Measurements from ENCODE around the gene FBXO47. TPM values are rescaled to one million over a fixed set of nuclear protein-coding genes. Genes with fewer than 3 reads are reported as not detected.
A peak's percentile ranks its signal among the peaks of the same experiment; 100 is the strongest.

FBXO47 gene
- total RNA-seq, 1 experiment from 2014 or later: not detected

DNA sequence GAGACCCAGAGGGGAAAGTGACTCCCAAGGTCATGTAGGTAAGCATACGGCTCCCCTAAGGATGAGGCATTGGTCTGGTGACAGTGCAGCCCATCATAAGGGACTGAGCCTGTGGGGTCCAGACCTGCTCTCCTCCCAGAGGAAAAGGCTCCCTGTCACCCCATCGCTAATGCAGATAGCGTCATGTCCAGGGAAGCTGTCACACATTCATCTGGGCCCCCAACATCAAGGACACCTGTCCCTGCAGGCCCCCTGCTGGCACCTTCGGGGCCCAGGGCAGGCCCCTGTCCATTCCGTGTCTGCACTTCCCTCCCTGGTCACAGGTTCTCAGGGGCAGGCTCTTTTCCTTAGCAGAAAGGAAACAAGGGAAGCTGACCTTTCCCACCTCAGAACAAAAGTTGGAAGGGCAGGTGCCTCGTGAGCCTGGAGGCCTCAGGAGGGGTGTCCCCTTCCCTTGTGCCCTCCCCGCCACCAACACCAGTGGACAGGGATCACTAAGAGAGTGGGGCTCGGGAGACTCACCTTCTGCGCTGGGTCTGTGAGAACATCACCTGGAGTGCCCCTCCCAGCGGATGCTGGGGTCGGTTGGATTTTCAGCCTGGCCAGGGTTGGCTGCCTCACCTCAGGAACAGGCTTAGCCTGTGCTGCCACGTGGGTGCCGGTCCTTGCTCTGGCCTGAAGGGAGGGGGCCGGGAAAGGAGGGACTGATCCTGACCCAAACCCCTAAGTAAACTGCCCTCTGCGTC lies 59.1 kb downstream of the FBXO47 start:
- Histone ChIP-seq H3K4me3 (ENCODE audit: low read length) (no peak overlapping the region), H3K79me2 (ENCODE audit: low read length) (peaks cover 31% of the 10 kb centered on the region), H3K4me1 (ENCODE audit: low read length) (peaks cover 14% of the 10 kb centered on the region), H3K27ac (ENCODE audit: low read length) (no peak overlapping the region), H3K9ac (ENCODE audit: low read length) (no peak overlapping the region), H4K20me1 (ENCODE audit: insufficient read depth, low read depth, low read length) (no peaks in the 10 kb centered on the region), H2AFZ (ENCODE audit: low read length) (no peak overlapping the region), H3K9me3 (ENCODE audit: low read length) (no peaks in the 10 kb centered on the region), H3K27me3 (ENCODE audit: low read length) (no peaks in the 10 kb centered on the region), H3K4me2 (ENCODE audit: low read depth, low read length, poor library complexity, severe bottlenecking) (no peak overlapping the region), H3K36me3 (ENCODE audit: insufficient read depth, low read length) (peaks cover 11% of the 10 kb centered on the region), H3K9me2 (replicated peaks; ENCODE audit: insufficient read depth, low read length) (no peaks in the 10 kb centered on the region)
- DNase-seq: no peak

DNA sequence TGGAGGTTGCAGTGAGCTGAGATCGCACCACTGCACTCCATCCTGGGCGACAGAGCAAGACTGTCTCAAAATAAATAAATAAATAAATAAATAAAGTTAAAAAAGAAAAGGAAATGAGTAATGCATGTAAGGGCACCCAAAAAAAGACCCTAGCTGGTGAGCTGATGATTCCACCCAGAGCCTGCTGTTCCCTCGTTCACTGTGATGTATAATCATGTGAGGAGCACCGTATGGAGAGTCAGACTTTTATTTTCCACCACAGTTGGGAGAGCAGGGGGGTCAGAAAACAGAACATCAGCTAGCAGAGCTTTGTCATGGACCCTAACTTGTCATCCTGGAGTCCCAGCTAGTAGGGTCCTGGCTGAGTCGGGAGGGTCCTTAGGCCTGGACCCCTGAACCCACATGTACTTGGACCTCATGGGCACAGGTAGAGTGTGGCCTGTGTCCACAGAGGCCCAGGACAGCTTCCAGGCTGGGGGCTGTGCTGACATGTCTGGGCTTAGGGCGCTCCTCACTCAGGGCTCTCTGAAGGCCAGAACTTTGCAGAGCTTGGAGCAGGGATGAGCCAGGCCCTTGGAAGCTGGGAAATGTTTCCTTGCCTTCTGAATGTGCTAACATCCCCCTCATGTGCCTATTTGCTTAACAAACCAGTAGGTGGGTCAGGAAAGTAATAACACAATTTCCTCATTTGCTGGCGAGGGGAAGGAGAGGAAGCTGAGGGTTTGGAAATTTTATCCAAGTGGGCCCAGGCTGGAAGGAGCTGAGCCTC lies 60.6 kb downstream of the FBXO47 start:
- H4K20me1 ChIP-seq (ENCODE audit: insufficient read depth, low read depth, low read length): no peaks in the 10 kb centered on the region
- H3K4me2 ChIP-seq (ENCODE audit: low read depth, low read length, poor library complexity, severe bottlenecking): no peak overlapping the region
- H3K27me3 ChIP-seq (ENCODE audit: low read length): no peaks in the 10 kb centered on the region
- no peak overlapping the region for H3K4me3 ChIP-seq (ENCODE audit: low read length)
- no peak overlapping the region for H3K9ac ChIP-seq (ENCODE audit: low read length)
- peaks cover 14% of the 10 kb centered on the region for H3K36me3 ChIP-seq (ENCODE audit: insufficient read depth, low read length)
- H3K9me3 ChIP-seq (ENCODE audit: low read length): no peaks in the 10 kb centered on the region
- no peak for DNase-seq
- 0 out of 2 replicates have a peak overlapping the region, but pooled peaks have one; percentile 4 for H3K27ac ChIP-seq (ENCODE audit: low read length)
- peaks cover 34% of the 10 kb centered on the region for H3K79me2 ChIP-seq (ENCODE audit: low read length)
- H2AFZ ChIP-seq (ENCODE audit: low read length): no peak overlapping the region
- peaks cover 14% of the 10 kb centered on the region for H3K4me1 ChIP-seq (ENCODE audit: low read length)
- H3K9me2 ChIP-seq (replicated peaks; ENCODE audit: insufficient read depth, low read length): no peaks in the 10 kb centered on the region

DNA sequence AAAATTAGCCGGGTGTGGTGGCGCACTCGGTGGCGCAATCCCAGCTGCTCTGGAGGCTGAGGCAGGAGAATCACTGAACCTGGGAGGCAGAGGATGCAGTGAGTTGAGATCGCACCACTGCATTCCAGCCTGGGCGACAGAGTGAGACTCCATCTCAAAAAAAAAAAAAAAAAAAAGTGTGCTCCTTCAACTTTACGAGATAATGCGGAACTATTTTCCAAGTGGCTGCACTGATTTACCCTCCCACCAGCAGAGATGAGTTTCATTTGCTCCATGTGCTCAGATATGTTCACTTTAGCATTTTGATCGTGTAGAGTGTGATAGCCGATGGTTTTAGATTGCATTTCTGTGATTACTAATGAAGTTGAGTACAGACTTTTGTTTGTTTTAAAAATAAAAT lies 61.8 kb downstream of the FBXO47 start:
- Histone ChIP-seq H3K4me1 (ENCODE audit: low read length) (peaks cover 14% of the 10 kb centered on the region), H3K36me3 (ENCODE audit: insufficient read depth, low read length) (peaks cover 14% of the 10 kb centered on the region), H3K27ac (ENCODE audit: low read length) (no peak overlapping the region), H3K4me2 (ENCODE audit: low read depth, low read length, poor library complexity, severe bottlenecking) (no peak overlapping the region), H2AFZ (ENCODE audit: low read length) (no peak overlapping the region), H3K9me2 (replicated peaks; ENCODE audit: insufficient read depth, low read length) (no peaks in the 10 kb centered on the region), H3K79me2 (ENCODE audit: low read length) (peaks cover 41% of the 10 kb centered on the region), H3K27me3 (ENCODE audit: low read length) (no peaks in the 10 kb centered on the region), H3K9ac (ENCODE audit: low read length) (no peak overlapping the region), H3K9me3 (ENCODE audit: low read length) (no peaks in the 10 kb centered on the region), H3K4me3 (ENCODE audit: low read length) (no peak overlapping the region), H4K20me1 (ENCODE audit: insufficient read depth, low read depth, low read length) (no peaks in the 10 kb centered on the region)
- no peak for DNase-seq

DNA sequence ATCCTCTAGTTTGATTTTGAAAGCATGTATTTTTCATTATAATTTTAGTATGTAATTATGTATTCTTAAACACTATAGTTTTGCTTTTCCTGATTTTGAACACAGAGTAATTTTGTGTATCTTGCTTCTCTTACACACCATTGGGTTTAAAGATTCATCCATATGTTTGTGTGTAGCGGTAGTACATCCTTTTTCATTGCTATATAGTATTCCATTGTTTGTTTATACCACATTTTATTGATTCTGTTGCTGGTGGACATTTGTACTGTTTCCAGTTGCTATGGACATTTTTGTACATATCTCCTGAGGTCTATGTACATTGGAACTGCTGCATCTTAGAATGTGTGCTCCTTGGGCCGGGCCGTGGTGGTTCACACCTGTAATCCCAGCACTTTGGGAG lies 62.3 kb downstream of the FBXO47 start:
- Histone ChIP-seq H3K4me2 (ENCODE audit: low read depth, low read length, poor library complexity, severe bottlenecking) (no peak overlapping the region), H4K20me1 (ENCODE audit: insufficient read depth, low read depth, low read length) (no peaks in the 10 kb centered on the region), H3K9ac (ENCODE audit: low read length) (no peak overlapping the region), H3K27ac (ENCODE audit: low read length) (no peak overlapping the region), H3K79me2 (ENCODE audit: low read length) (peaks cover 41% of the 10 kb centered on the region), H3K36me3 (ENCODE audit: insufficient read depth, low read length) (peaks cover 14% of the 10 kb centered on the region), H3K4me1 (ENCODE audit: low read length) (peaks cover 14% of the 10 kb centered on the region), H3K9me2 (replicated peaks; ENCODE audit: insufficient read depth, low read length) (no peaks in the 10 kb centered on the region), H3K4me3 (ENCODE audit: low read length) (no peak overlapping the region), H3K27me3 (ENCODE audit: low read length) (no peaks in the 10 kb centered on the region), H2AFZ (ENCODE audit: low read length) (no peak overlapping the region), H3K9me3 (ENCODE audit: low read length) (no peaks in the 10 kb centered on the region)
- no peak for DNase-seq

DNA sequence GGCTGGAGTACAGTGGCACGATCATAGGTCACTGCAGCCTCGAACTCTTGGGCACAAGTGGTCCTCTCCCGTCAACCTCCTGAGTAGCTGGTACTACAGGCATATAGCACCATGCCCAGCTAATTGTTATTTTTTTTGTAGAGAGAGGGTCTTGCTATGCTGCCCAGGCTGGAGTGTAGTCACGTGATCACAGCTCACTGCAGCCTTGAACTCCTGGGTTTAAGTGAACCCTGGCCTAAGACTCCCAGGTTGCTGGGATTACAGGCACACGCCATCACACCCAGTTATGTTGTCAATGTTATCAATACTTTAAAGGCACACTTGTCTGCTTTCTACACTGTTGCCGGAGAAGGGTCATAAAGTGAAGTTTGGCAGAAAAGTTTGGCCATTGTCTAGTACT lies 63.8 kb downstream of the FBXO47 start:
- DNase-seq: no peak
- Histone ChIP-seq H3K27ac (ENCODE audit: low read length) (no peak overlapping the region), H3K4me2 (ENCODE audit: low read depth, low read length, poor library complexity, severe bottlenecking) (no peak overlapping the region), H3K27me3 (ENCODE audit: low read length) (no peaks in the 10 kb centered on the region), H3K36me3 (ENCODE audit: insufficient read depth, low read length) (peaks cover 14% of the 10 kb centered on the region), H3K4me1 (ENCODE audit: low read length) (peaks cover 20% of the 10 kb centered on the region), H4K20me1 (ENCODE audit: insufficient read depth, low read depth, low read length) (no peaks in the 10 kb centered on the region), H3K4me3 (ENCODE audit: low read length) (no peak overlapping the region), H3K9me2 (replicated peaks; ENCODE audit: insufficient read depth, low read length) (no peaks in the 10 kb centered on the region), H2AFZ (ENCODE audit: low read length) (no peak overlapping the region), H3K79me2 (ENCODE audit: low read length) (peaks cover 41% of the 10 kb centered on the region), H3K9me3 (ENCODE audit: low read length) (no peaks in the 10 kb centered on the region), H3K9ac (ENCODE audit: low read length) (no peak overlapping the region)

GRCh38 chr17:38900978-38901656 lies 66.1 kb downstream of the FBXO47 start:
- H3K4me1 ChIP-seq (ENCODE audit: low read length): peaks cover 17% of the 10 kb centered on the region
- no peak overlapping the region for H2AFZ ChIP-seq (ENCODE audit: low read length)
- no peaks in the 10 kb centered on the region for H3K9me3 ChIP-seq (ENCODE audit: low read length)
- no peaks in the 10 kb centered on the region for H3K27me3 ChIP-seq (ENCODE audit: low read length)
- H3K27ac ChIP-seq (ENCODE audit: low read length): no peak overlapping the region
- no peak overlapping the region for H3K9ac ChIP-seq (ENCODE audit: low read length)
- H3K4me3 ChIP-seq (ENCODE audit: low read length): no peak overlapping the region
- H3K79me2 ChIP-seq (ENCODE audit: low read length): peaks cover 32% of the 10 kb centered on the region
- H3K36me3 ChIP-seq (ENCODE audit: insufficient read depth, low read length): peaks cover 23% of the 10 kb centered on the region
- H3K4me2 ChIP-seq (ENCODE audit: low read depth, low read length, poor library complexity, severe bottlenecking): no peak overlapping the region
- no peak for DNase-seq
- no peaks in the 10 kb centered on the region for H4K20me1 ChIP-seq (ENCODE audit: insufficient read depth, low read depth, low read length)
- H3K9me2 ChIP-seq (replicated peaks; ENCODE audit: insufficient read depth, low read length): no peaks in the 10 kb centered on the region

- no peak for DNase-seq
- Histone ChIP-seq H3K4me2 (ENCODE audit: low read depth, low read length, poor library complexity, severe bottlenecking) (no peak overlapping the region), H3K4me1 (ENCODE audit: low read length) (peaks cover 10% of the 10 kb centered on the region), H3K9ac (ENCODE audit: low read length) (no peak overlapping the region), H3K27me3 (ENCODE audit: low read length) (no peaks in the 10 kb centered on the region), H3K79me2 (ENCODE audit: low read length) (peaks cover 17% of the 10 kb centered on the region; the same call in 1 of the 2 replicates), H3K36me3 (ENCODE audit: insufficient read depth, low read length) (peaks cover 17% of the 10 kb centered on the region), H4K20me1 (ENCODE audit: insufficient read depth, low read depth, low read length) (no peaks in the 10 kb centered on the region), H3K4me3 (ENCODE audit: low read length) (no peak overlapping the region), H3K27ac (ENCODE audit: low read length) (no peak overlapping the region), H2AFZ (ENCODE audit: low read length) (no peak overlapping the region), H3K9me2 (replicated peaks; ENCODE audit: insufficient read depth, low read length) (no peaks in the 10 kb centered on the region), H3K9me3 (ENCODE audit: low read length) (no peaks in the 10 kb centered on the region)
Observed at GRCh38 chr17:38899421-38899820, 67.8 kb downstream of the FBXO47 start.

GRCh38 chr17:38898812-38899348 lies 68.3 kb downstream of the FBXO47 start:
- DNase-seq: no peak
- H3K4me1 ChIP-seq (ENCODE audit: low read length): peaks cover 10% of the 10 kb centered on the region

More at GRCh38 chr17:38898812-38899348, 68.3 kb downstream of the FBXO47 start:
- no peaks in the 10 kb centered on the region for H4K20me1 ChIP-seq (ENCODE audit: insufficient read depth, low read depth, low read length)
- no peak overlapping the region; the same call in 1 of the 2 replicates for H3K27ac ChIP-seq (ENCODE audit: low read length)
- 0 out of 2 replicates have a peak, but pooled peaks cover 16% of the 10 kb centered on the region for H3K79me2 ChIP-seq (ENCODE audit: low read length)
- no peaks in the 10 kb centered on the region for H3K9me2 ChIP-seq (replicated peaks; ENCODE audit: insufficient read depth, low read length)
- no peak overlapping the region for H2AFZ ChIP-seq (ENCODE audit: low read length)
- no peak overlapping the region for H3K4me2 ChIP-seq (ENCODE audit: low read depth, low read length, poor library complexity, severe bottlenecking)
- H3K9ac ChIP-seq (ENCODE audit: low read length): no peak overlapping the region; the same call in 1 of the 2 replicates
- H3K4me3 ChIP-seq (ENCODE audit: low read length): no peak overlapping the region
- H3K9me3 ChIP-seq (ENCODE audit: low read length): no peaks in the 10 kb centered on the region
- H3K36me3 ChIP-seq (ENCODE audit: insufficient read depth, low read length): peaks cover 16% of the 10 kb centered on the region
- no peaks in the 10 kb centered on the region for H3K27me3 ChIP-seq (ENCODE audit: low read length)

All from Karpas-422 (cell line).